H9 (cell line): ENCODE results near the gene NLRP9. TPM values are rescaled to one million over a fixed set of nuclear protein-coding genes. Genes with fewer than 3 reads are reported as not detected.
A peak's percentile ranks its signal among the peaks of the same experiment; 100 is the strongest.

ENCODE experiments used
- DNase-seq: peaks from one replicate; pipeline ENCODE4 v3.0.0-alpha.2; 2017
- H2AFZ ChIP-seq: one replicate; pipeline ENCODE4 v1.6.1; 2013; ENCODE audit warnings: mild to moderate bottlenecking, low read length, control low read depth, moderate library complexity
- H2AK5ac ChIP-seq: 2 replicates; pipeline ENCODE4 v1.6.1; 2013; ENCODE audit warnings: low read length, control low read depth, mixed read lengths; ENCODE audit not compliant: insufficient read length
- H2BK120ac ChIP-seq: one replicate; pipeline ENCODE4 v1.6.1; 2013; ENCODE audit warnings: low read depth, mild to moderate bottlenecking, low read length, control low read depth, inconsistent platforms; ENCODE audit not compliant: poor library complexity, severe bottlenecking
- H2BK12ac ChIP-seq: 2 replicates; pipeline ENCODE4 v1.6.1; 2013; ENCODE audit warnings: low read length, control low read depth, mixed read lengths, low read depth; ENCODE audit not compliant: insufficient read length
- H2BK15ac ChIP-seq: 2 replicates; pipeline ENCODE4 v1.6.1; 2013; ENCODE audit warnings: low read depth, low read length, control low read depth
- H2BK20ac ChIP-seq: one replicate; pipeline ENCODE4 v1.6.1; 2013; ENCODE audit warnings: low read depth, mild to moderate bottlenecking, low read length, control low read depth, inconsistent platforms; ENCODE audit not compliant: poor library complexity, severe bottlenecking
- H2BK5ac ChIP-seq: 2 replicates; pipeline ENCODE4 v1.6.1; 2013; ENCODE audit warnings: low read length, control low read depth, mixed read lengths; ENCODE audit not compliant: insufficient read length
- H3K14ac ChIP-seq: 2 replicates; pipeline ENCODE4 v1.6.1; 2013; ENCODE audit warnings: low read length, control low read depth; ENCODE audit not compliant: insufficient read depth
- H3K18ac ChIP-seq: 2 replicates; pipeline ENCODE4 v1.6.1; 2013; ENCODE audit warnings: low read depth, mild to moderate bottlenecking, mixed read lengths, low read length, control low read depth; ENCODE audit not compliant: insufficient read length
- H3K23ac ChIP-seq: 2 replicates; pipeline ENCODE4 v1.6.1; 2013; ENCODE audit warnings: low read length, control low read depth, mixed read lengths, low read depth; ENCODE audit not compliant: insufficient read length
- H3K23me2 ChIP-seq: 2 replicates; pipeline ENCODE4 v1.6.1; 2013; ENCODE audit warnings: low read depth, mild to moderate bottlenecking, mixed read lengths, low read length, control low read depth; ENCODE audit not compliant: insufficient read length, poor library complexity, severe bottlenecking
- H3K27ac ChIP-seq: 2 replicates; pipeline ENCODE4 v1.5.1; 2013; ENCODE audit warnings: low read length, control low read depth, mixed read lengths, low read depth; ENCODE audit not compliant: insufficient read length
- H3K27me3 ChIP-seq: 2 replicates; pipeline ENCODE4 v1.6.1; 2013; ENCODE audit warnings: low read length, control low read depth, inconsistent platforms; ENCODE audit not compliant: insufficient read depth
- H3K4ac ChIP-seq: 2 replicates; pipeline ENCODE4 v1.6.1; 2013; ENCODE audit warnings: low read depth, mild to moderate bottlenecking, control low read depth, inconsistent platforms, low read length, moderate library complexity
- H3K4me1 ChIP-seq: 2 replicates; pipeline ENCODE4 v1.6.1; 2013; ENCODE audit warnings: low read length, control low read depth, inconsistent platforms; ENCODE audit not compliant: insufficient read depth
- H3K4me2 ChIP-seq: 2 replicates; pipeline ENCODE4 v1.6.1; 2013; ENCODE audit warnings: low read length, control low read depth, mixed read lengths; ENCODE audit not compliant: insufficient read length, insufficient read depth
- H3K56ac ChIP-seq: 2 replicates; pipeline ENCODE4 v1.6.1; 2013; ENCODE audit warnings: low read depth, mild to moderate bottlenecking, mixed read lengths, low read length, control low read depth; ENCODE audit not compliant: insufficient read length
- H3K79me1 ChIP-seq: 2 replicates; pipeline ENCODE4 v1.6.1; 2013; ENCODE audit warnings: low read depth, mild to moderate bottlenecking, moderate library complexity, low read length, control low read depth, inconsistent platforms; ENCODE audit not compliant: insufficient read depth, poor library complexity, severe bottlenecking
- H3K79me2 ChIP-seq: 2 replicates; pipeline ENCODE4 v1.6.1; 2013; ENCODE audit warnings: low read length, control low read depth, inconsistent platforms; ENCODE audit not compliant: insufficient read depth
- H3K9ac ChIP-seq: 2 replicates; pipeline ENCODE4 v1.6.1; 2013; ENCODE audit warnings: low read length, control low read depth, mixed read lengths; ENCODE audit not compliant: insufficient read length; ENCODE audit errors: extremely low read depth
- H3K9me3 ChIP-seq: one replicate; pipeline ENCODE4 v1.6.1; 2013; ENCODE audit warnings: low read depth, low read length, inconsistent platforms; ENCODE audit not compliant: control insufficient read depth
- H3T11ph ChIP-seq: one replicate; pipeline ENCODE4 v1.6.1; 2013; ENCODE audit warnings: mild to moderate bottlenecking, low read length, control low read depth, inconsistent platforms
- H4K20me1 ChIP-seq: one replicate; pipeline ENCODE4 v1.6.1; 2013; ENCODE audit not compliant: control insufficient read depth, insufficient read length, insufficient read depth
- H4K5ac ChIP-seq: 2 replicates; pipeline ENCODE4 v1.6.1; 2013; ENCODE audit warnings: low read depth, mild to moderate bottlenecking, mixed read lengths, low read length, control low read depth; ENCODE audit not compliant: insufficient read length
- H4K8ac ChIP-seq: replicated peaks from 2 replicates; pipeline ENCODE4 v1.6.1; 2013; ENCODE audit warnings: low read length, control low read depth, mixed read lengths, low read depth; ENCODE audit not compliant: insufficient read length
- H4K91ac ChIP-seq: 2 replicates; pipeline ENCODE4 v1.6.1; 2013; ENCODE audit warnings: low read depth, mild to moderate bottlenecking, moderate library complexity, mixed read lengths, low read length, control low read depth; ENCODE audit not compliant: insufficient read length
- H3K27ac Mint-ChIP-seq, 3 experiments: 2 replicates in 2 of 3; 3 replicates in 1 of 3; pipeline ENCODE4 v1.8.0; 2020 to 2021; ENCODE audit warnings: mixed read lengths in 3 of 3, mild to moderate bottlenecking in 1 of 3, moderate library complexity in 1 of 3
- H3K27me3 Mint-ChIP-seq: 2 replicates; pipeline ENCODE4 v1.8.0; 2021; ENCODE audit warnings: low read depth, mild to moderate bottlenecking, moderate library complexity, mixed read lengths
- H3K36me3 Mint-ChIP-seq, 3 experiments: 2 replicates in 2 of 3; 3 replicates in 1 of 3; pipeline ENCODE4 v1.8.0; 2020 to 2021; ENCODE audit warnings: low read depth in 3 of 3, mixed read lengths in 3 of 3; ENCODE audit not compliant: insufficient read depth in 1 of 3
- H3K4me1 Mint-ChIP-seq, 2 experiments: 2 replicates each; pipeline ENCODE4 v1.8.0; 2020; ENCODE audit warnings: mixed read lengths in 2 of 2
- H3K4me3 Mint-ChIP-seq, 2 experiments: 2 replicates in 1 of 2; 3 replicates in 1 of 2; pipeline ENCODE4 v1.8.0; 2020 to 2021; ENCODE audit warnings: mild to moderate bottlenecking in 2 of 2, mixed read lengths in 2 of 2, moderate library complexity in 1 of 2
- H3K9me3 Mint-ChIP-seq, 2 experiments: 2 replicates in 1 of 2; 3 replicates in 1 of 2; pipeline ENCODE4 v1.8.0; 2020; ENCODE audit warnings: mild to moderate bottlenecking in 2 of 2, mixed read lengths in 2 of 2, moderate library complexity in 1 of 2
- WGBS: extraction: QIAGEN DNeasy Blood & Tissue Kit; methylation state at CpG from one replicate; pipeline ENCODE4 v1.1.7; 2013; ENCODE audit warnings: missing lambda C conversion rate, low lambda C conversion rate, mixed read lengths; ENCODE audit not compliant: insufficient read length; ENCODE audit errors: extremely low coverage; 5-methylcytosine and 5-hydroxymethylcytosine counted together
- total RNA-seq: library from RNA; stranded (reverse); gene quantifications from 2 replicates; pipeline ENCODE4 v1.2.1, GENCODE V29; 2021
- TF ChIP-seq, protein P1 (sequence below): fragments of 200-600 bp; sonication (generic); conservative IDR thresholded peaks from 3 replicates; pipeline ENCODE4 v1.8.0; 2021; ENCODE audit warnings: antibody characterized with exemption, mild to moderate bottlenecking

Gene NLRP9
- total RNA-seq, 1 experiment from 2014 or later: not detected

DNA sequence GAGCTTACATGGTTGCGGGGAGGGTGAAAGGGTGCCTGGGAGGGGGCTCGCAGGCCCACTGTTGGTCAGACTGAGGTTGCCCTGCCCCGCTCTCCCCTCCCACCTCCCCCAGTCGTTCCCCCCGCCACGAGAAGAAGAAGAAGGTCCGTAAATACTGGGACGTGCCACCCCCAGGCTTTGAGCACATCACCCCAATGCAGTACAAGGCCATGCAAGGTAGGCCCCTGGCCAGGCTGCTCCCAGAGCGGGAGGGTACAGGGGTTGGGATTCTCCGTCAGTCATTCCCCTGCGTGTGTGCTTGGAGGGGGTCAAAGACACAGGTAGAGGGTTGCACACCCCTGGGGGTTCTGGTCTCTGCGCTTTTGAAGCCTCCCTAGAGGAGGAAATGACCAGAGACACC is 77.8 kb downstream of the NLRP9 start:
- WGBS: no CpG with 5 or more reads among the region's 12 CpGs
- Histone ChIP-seq H3K56ac (no peak overlapping the region), H2BK15ac (no peak overlapping the region), H3K14ac (no peak overlapping the region), H4K20me1 (no peaks in the 10 kb centered on the region), H4K8ac (no peak overlapping the region), H3K79me2 (peaks cover 50% of the 10 kb centered on the region), H2BK120ac (no peak overlapping the region), H3T11ph (no peak overlapping the region), H3K18ac (no peak overlapping the region), H3K79me1 (no peaks in the 10 kb centered on the region), H2AK5ac (no peak overlapping the region), H4K5ac (no peak overlapping the region), H3K27me3 (no peaks in the 10 kb centered on the region), H2AFZ (no peak overlapping the region), H3K4me1 (peaks cover 7% of the 10 kb centered on the region; the same call in 1 of the 2 replicates), H4K91ac (no peak overlapping the region), H3K23ac (no peak overlapping the region), H3K9me3 (no peaks in the 10 kb centered on the region), H2BK20ac (no peak overlapping the region), H3K27ac (no peak overlapping the region), H3K9ac (no peak overlapping the region), H3K4me2 (no peak overlapping the region), H3K23me2 (peaks cover 11% of the 10 kb centered on the region), H3K4ac (no peak overlapping the region), H2BK5ac (no peak overlapping the region), H2BK12ac (no peak overlapping the region)
- H3K9me3 Mint-ChIP-seq: no peaks in the 10 kb centered on the region; a peak in 1 of 5 replicates
- H3K4me3 Mint-ChIP-seq: no peak overlapping the region
- TF ChIP-seq, protein P1, sequence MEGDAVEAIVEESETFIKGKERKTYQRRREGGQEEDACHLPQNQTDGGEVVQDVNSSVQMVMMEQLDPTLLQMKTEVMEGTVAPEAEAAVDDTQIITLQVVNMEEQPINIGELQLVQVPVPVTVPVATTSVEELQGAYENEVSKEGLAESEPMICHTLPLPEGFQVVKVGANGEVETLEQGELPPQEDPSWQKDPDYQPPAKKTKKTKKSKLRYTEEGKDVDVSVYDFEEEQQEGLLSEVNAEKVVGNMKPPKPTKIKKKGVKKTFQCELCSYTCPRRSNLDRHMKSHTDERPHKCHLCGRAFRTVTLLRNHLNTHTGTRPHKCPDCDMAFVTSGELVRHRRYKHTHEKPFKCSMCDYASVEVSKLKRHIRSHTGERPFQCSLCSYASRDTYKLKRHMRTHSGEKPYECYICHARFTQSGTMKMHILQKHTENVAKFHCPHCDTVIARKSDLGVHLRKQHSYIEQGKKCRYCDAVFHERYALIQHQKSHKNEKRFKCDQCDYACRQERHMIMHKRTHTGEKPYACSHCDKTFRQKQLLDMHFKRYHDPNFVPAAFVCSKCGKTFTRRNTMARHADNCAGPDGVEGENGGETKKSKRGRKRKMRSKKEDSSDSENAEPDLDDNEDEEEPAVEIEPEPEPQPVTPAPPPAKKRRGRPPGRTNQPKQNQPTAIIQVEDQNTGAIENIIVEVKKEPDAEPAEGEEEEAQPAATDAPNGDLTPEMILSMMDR: no peak
- no peak for DNase-seq
- H3K27me3 Mint-ChIP-seq: no peaks in the 10 kb centered on the region
- peak overlapping the region in 2 of 3 experiments; percentile 68 to 82; a peak in 3 of 7 replicates for H3K27ac Mint-ChIP-seq
- peaks cover 23 to 29% of the 10 kb centered on the region in 2 experiments for H3K4me1 Mint-ChIP-seq
- H3K36me3 Mint-ChIP-seq: peaks cover 54 to 84% (median 70%) of the 10 kb centered on the region in 3 experiments
